IMR-90 (cell line): Measurements from ENCODE around the gene ZNF503. TPM values are rescaled to one million over a fixed set of nuclear protein-coding genes. Genes with fewer than 3 reads are reported as not detected.

Experiments used
- ATAC-seq: fragments of 200-7000 bp; cut with Tn5 transposase; 2 replicates; pipeline ENCODE4 v1.9.1; 2020; ENCODE audit warnings: low read depth, mild to moderate bottlenecking, moderate library complexity
- BruUV-seq: library from RNA; stranded (reverse); fragments of 400-500 nt; replicated peaks from 2 replicates; lab custom pipeline; 2021; lab: Mats Ljungman, UMichigan
- CTCF ChIA-PET: fragments of 300-600 bp; formaldehyde crosslinking; extraction: SDS; loops from one replicate; lab custom pipeline; 2021; ENCODE audit warnings: antibody characterized with exemption; lab: Yijun Ruan, JAX
- POLR2A ChIA-PET: fragments of 300-600 bp; sonication (Branson Sonifier 250); formaldehyde crosslinking; loops from one replicate; lab custom pipeline; 2022; ENCODE audit warnings: antibody characterized with exemption; ENCODE audit not compliant: unreplicated experiment; lab: Charles Lee
- DNase-seq: peaks from one replicate; pipeline ENCODE4 v3.0.0; 2013
- H2AFZ ChIP-seq: replicated peaks from 2 replicates; pipeline ENCODE3; 2013; ENCODE audit warnings: low read length, mild to moderate bottlenecking; ENCODE audit not compliant: poor library complexity
- H2AK5ac ChIP-seq: 2 replicates; pipeline ENCODE4 v1.6.1; 2013; ENCODE audit warnings: low read depth, low read length, inconsistent platforms
- H2AK9ac ChIP-seq: replicated peaks from 2 replicates; pipeline ENCODE3; 2013; ENCODE audit warnings: mild to moderate bottlenecking, low read depth, low read length, moderate library complexity; ENCODE audit not compliant: poor library complexity
- H2BK120ac ChIP-seq: 2 replicates; pipeline ENCODE4 v1.6.1; 2013; ENCODE audit warnings: low read depth, low read length, inconsistent platforms
- H2BK15ac ChIP-seq: 3 replicates; pipeline ENCODE4 v1.6.1; 2013; ENCODE audit warnings: low read depth, low read length, inconsistent platforms
- H2BK20ac ChIP-seq: 2 replicates; pipeline ENCODE4 v1.6.1; 2013; ENCODE audit warnings: low read depth, mild to moderate bottlenecking, inconsistent platforms, low read length, moderate library complexity
- H2BK5ac ChIP-seq: 2 replicates; pipeline ENCODE4 v1.6.1; 2013; ENCODE audit warnings: mild to moderate bottlenecking, low read depth, low read length, inconsistent platforms; ENCODE audit not compliant: poor library complexity, severe bottlenecking
- H3K14ac ChIP-seq: replicated peaks from 2 replicates; pipeline ENCODE4 v1.6.1; 2013; ENCODE audit warnings: low read depth, low read length, inconsistent platforms
- H3K18ac ChIP-seq: 2 replicates; pipeline ENCODE4 v1.6.1; 2013; ENCODE audit warnings: low read depth, low read length, control low read depth
- H3K23ac ChIP-seq: 2 replicates; pipeline ENCODE4 v1.6.1; 2013; ENCODE audit warnings: low read depth, low read length, inconsistent platforms
- H3K27ac ChIP-seq: 2 replicates; pipeline ENCODE4 v1.5.1; 2013; ENCODE audit warnings: mild to moderate bottlenecking, control low read depth, low read length; ENCODE audit not compliant: insufficient read depth
- H3K27me3 ChIP-seq: 2 replicates; pipeline ENCODE4 v1.6.1; 2013; ENCODE audit warnings: low read length; ENCODE audit not compliant: control insufficient read depth, insufficient read depth
- H3K36me3 ChIP-seq: 2 replicates; pipeline ENCODE4 v1.6.1; 2013; ENCODE audit warnings: low read length, mixed read lengths; ENCODE audit not compliant: control insufficient read depth, insufficient read depth
- H3K4ac ChIP-seq: 2 replicates; pipeline ENCODE4 v1.6.1; 2013; ENCODE audit warnings: low read depth, low read length, inconsistent platforms
- H3K4me1 ChIP-seq: 2 replicates; pipeline ENCODE4 v1.6.1; 2013; ENCODE audit warnings: low read length, mixed read lengths; ENCODE audit not compliant: control insufficient read depth, insufficient read depth
- H3K4me2 ChIP-seq: 2 replicates; pipeline ENCODE4 v1.6.1; 2013; ENCODE audit warnings: low read depth, mild to moderate bottlenecking, control low read depth, low read length, moderate library complexity
- H3K4me3 ChIP-seq: 2 replicates; pipeline ENCODE4 v1.5.1; 2013; ENCODE audit warnings: low read depth, mild to moderate bottlenecking, control low read depth, low read length, moderate library complexity; ENCODE audit not compliant: insufficient read depth
- H3K56ac ChIP-seq: 2 replicates; pipeline ENCODE4 v1.6.1; 2013; ENCODE audit warnings: low read length, inconsistent platforms; ENCODE audit not compliant: insufficient read depth; ENCODE audit errors: extremely low read depth
- H3K79me1 ChIP-seq, 2 experiments: 2 replicates each; pipeline ENCODE4 v1.6.1; 2013; ENCODE audit warnings: low read length in 2 of 2, inconsistent platforms in 1 of 2, low read depth in 1 of 2
- H3K9ac ChIP-seq: 2 replicates; pipeline ENCODE4 v1.6.1; 2013; ENCODE audit warnings: low read depth, low read length, control low read depth
- H3K9me1 ChIP-seq: 2 replicates; pipeline ENCODE4 v1.6.1; 2013; ENCODE audit warnings: low read length, inconsistent platforms; ENCODE audit not compliant: insufficient read depth
- H3K9me3 ChIP-seq: 2 replicates; pipeline ENCODE4 v1.6.1; 2013; ENCODE audit warnings: low read length; ENCODE audit not compliant: control insufficient read depth, insufficient read depth
- H4K20me1 ChIP-seq: 2 replicates; pipeline ENCODE4 v1.6.1; 2013; ENCODE audit warnings: low read length, inconsistent platforms; ENCODE audit not compliant: insufficient read depth
- H4K5ac ChIP-seq: 2 replicates; pipeline ENCODE4 v1.6.1; 2013; ENCODE audit warnings: mild to moderate bottlenecking, low read depth, low read length, control low read depth
- H4K8ac ChIP-seq, 2 experiments: 2 replicates each; pipeline ENCODE4 v1.6.1; 2013; ENCODE audit warnings: low read depth in 2 of 2, low read length in 2 of 2, control low read depth in 1 of 2, inconsistent platforms in 1 of 2
- H4K91ac ChIP-seq: 2 replicates; pipeline ENCODE4 v1.6.1; 2013; ENCODE audit warnings: low read depth, low read length, inconsistent platforms; ENCODE audit not compliant: insufficient read depth
- CEBPB ChIP-seq: IDR thresholded peaks from 2 replicates; pipeline ENCODE4 v1.6.1; 2012; ENCODE audit warnings: low read depth, low read length, improper control_type of control experiment
- FOS ChIP-seq: fragments of 150-350 bp; IDR thresholded peaks from 2 replicates; pipeline ENCODE4 v1.6.1; 2016; ENCODE audit warnings: low read depth, low read length
- MXI1 ChIP-seq: IDR thresholded peaks from 2 replicates; pipeline ENCODE4 v1.6.1; 2012; ENCODE audit warnings: low read depth, mild to moderate bottlenecking, low read length, moderate library complexity, borderline replicate concordance
- POLR2A ChIP-seq: IDR thresholded peaks from 2 replicates; pipeline ENCODE4 v1.6.1; 2012; ENCODE audit warnings: mild to moderate bottlenecking, low read depth, low read length
- RFX5 ChIP-seq: IDR thresholded peaks from 2 replicates; pipeline ENCODE4 v1.8.0; 2012; ENCODE audit warnings: low read depth, mild to moderate bottlenecking, low read length, moderate library complexity
- WGBS, 2 experiments: methylation state at CpG; one replicate each; pipeline versions ENCODE4 v1.1.5 to v1.1.7; 2013; ENCODE audit warnings: missing lambda C conversion rate in 2 of 2; ENCODE audit not compliant: insufficient read length in 1 of 2; ENCODE audit errors: extremely low coverage in 2 of 2; 5-methylcytosine and 5-hydroxymethylcytosine counted together
- dilution Hi-C: fragments of 300-500 bp; cut with HindIII; formaldehyde crosslinking; loops from one replicate; pipeline ENCODE4 v1.14.3; 2018; ENCODE audit warnings: low sequenced_read_pairs; ENCODE audit not compliant: unreplicated experiment
- in situ Hi-C: fragments of 300-500 bp; cut with MboI; formaldehyde crosslinking; loops from 3 replicates; pipeline ENCODE4 v1.14.3; 2019; ENCODE audit warnings: low sequenced_read_pairs, inconsistent platforms, mixed read lengths
- intact Hi-C: fragments of 100-400 bp; cut with micrococcal nuclease; formaldehyde crosslinking; loops from 2 replicates; pipeline ENCODE4 v1.10.0; 2022
- polyA plus RNA-seq, 3 experiments: library from polyadenylated mRNA; depleted of rRNA; stranded (reverse); fragments of >200 nt; gene quantifications; 2 replicates each; pipeline ENCODE4 v1.2.3, GENCODE V29; 2012; ENCODE audit warnings: low replicate concordance in 1 of 3
- total RNA-seq: library from RNA; depleted of rRNA; stranded (reverse); fragments of >200 nt; gene quantifications from 2 replicates; pipeline ENCODE4 v1.2.3, GENCODE V29; 2012
- TF ChIP-seq, protein P1 (sequence below): fragments of 150-350 bp; IDR thresholded peaks from 2 replicates; pipeline ENCODE4 v1.6.1; 2017; ENCODE audit warnings: mild to moderate bottlenecking, antibody characterized with exemption, low read length, low read depth
- TF ChIP-seq, protein P2 (sequence below): fragments of 150-350 bp; IDR thresholded peaks from 2 replicates; pipeline ENCODE4 v1.6.1; 2016; ENCODE audit warnings: low read depth, mild to moderate bottlenecking, low read length, moderate library complexity, borderline replicate concordance
- TF ChIP-seq, protein P3 (sequence below): conservative IDR thresholded peaks from 2 replicates; pipeline ENCODE4 v1.5.1; 2012; ENCODE audit warnings: mild to moderate bottlenecking, low read depth, low read length, improper control_type of control experiment

Gene ZNF503
- total and polyA plus RNA-seq, 2 of the 4 experiments (the other 2 are of a cell fraction): 0.36 to 5.8 TPM

DNA sequence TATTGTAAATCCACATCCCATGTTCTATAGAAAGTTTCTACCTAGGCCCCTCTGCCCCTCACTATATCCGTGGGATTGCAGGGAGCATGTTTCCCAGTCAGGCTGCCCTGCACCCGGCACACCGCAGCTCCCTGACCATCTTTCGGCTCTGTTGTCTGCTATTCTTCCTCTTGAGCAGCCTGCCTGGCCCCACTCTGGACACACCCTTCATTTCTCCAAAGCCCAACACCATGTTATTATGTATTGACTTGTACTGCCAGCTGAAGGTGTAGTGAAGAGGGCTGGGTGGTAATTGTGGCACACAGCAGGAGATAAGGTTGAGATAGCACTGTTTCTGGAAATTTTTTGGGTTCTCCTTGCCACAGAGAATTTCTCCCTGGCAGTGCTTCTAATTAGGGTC, 39.6 kb upstream of the ZNF503 start:
- ATAC-seq: no peak
- Histone ChIP-seq H2BK120ac (no peak overlapping the region), H3K27me3 (peaks cover 8% of the 10 kb centered on the region), H2AK5ac (no peak overlapping the region), H3K79me1 (no peaks in the 10 kb centered on the region), H4K91ac (no peak overlapping the region), H4K20me1 (no peaks in the 10 kb centered on the region), H4K5ac (no peak overlapping the region), H3K27ac (no peak overlapping the region), H3K18ac (no peak overlapping the region), H3K14ac (no peak overlapping the region), H3K36me3 (no peaks in the 10 kb centered on the region), H3K23ac (no peak overlapping the region), H2BK20ac (no peak overlapping the region), H3K4me2 (no peak overlapping the region), H3K4me3 (no peak overlapping the region), H2AK9ac (no peak overlapping the region), H3K4ac (no peak overlapping the region), H3K56ac (no peak overlapping the region), H3K9me1 (no peaks in the 10 kb centered on the region), H3K9me3 (peaks cover 8% of the 10 kb centered on the region), H3K4me1 (no peaks in the 10 kb centered on the region), H3K9ac (no peak overlapping the region), H4K8ac (no peak overlapping the region), H2BK15ac (no peak overlapping the region), H2BK5ac (no peak overlapping the region), H2AFZ (no peak overlapping the region)
- DNase-seq: no peak
- TF ChIP-seq, protein P1, sequence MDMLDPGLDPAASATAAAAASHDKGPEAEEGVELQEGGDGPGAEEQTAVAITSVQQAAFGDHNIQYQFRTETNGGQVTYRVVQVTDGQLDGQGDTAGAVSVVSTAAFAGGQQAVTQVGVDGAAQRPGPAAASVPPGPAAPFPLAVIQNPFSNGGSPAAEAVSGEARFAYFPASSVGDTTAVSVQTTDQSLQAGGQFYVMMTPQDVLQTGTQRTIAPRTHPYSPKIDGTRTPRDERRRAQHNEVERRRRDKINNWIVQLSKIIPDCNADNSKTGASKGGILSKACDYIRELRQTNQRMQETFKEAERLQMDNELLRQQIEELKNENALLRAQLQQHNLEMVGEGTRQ: no peak
- TF ChIP-seq MXI1 (no peak), FOS (no peak), POLR2A (no peak), CEBPB (no peak), RFX5 (no peak)
- TF ChIP-seq, protein P2, sequence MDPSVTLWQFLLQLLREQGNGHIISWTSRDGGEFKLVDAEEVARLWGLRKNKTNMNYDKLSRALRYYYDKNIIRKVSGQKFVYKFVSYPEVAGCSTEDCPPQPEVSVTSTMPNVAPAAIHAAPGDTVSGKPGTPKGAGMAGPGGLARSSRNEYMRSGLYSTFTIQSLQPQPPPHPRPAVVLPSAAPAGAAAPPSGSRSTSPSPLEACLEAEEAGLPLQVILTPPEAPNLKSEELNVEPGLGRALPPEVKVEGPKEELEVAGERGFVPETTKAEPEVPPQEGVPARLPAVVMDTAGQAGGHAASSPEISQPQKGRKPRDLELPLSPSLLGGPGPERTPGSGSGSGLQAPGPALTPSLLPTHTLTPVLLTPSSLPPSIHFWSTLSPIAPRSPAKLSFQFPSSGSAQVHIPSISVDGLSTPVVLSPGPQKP: no peak
- TF ChIP-seq, protein P3, sequence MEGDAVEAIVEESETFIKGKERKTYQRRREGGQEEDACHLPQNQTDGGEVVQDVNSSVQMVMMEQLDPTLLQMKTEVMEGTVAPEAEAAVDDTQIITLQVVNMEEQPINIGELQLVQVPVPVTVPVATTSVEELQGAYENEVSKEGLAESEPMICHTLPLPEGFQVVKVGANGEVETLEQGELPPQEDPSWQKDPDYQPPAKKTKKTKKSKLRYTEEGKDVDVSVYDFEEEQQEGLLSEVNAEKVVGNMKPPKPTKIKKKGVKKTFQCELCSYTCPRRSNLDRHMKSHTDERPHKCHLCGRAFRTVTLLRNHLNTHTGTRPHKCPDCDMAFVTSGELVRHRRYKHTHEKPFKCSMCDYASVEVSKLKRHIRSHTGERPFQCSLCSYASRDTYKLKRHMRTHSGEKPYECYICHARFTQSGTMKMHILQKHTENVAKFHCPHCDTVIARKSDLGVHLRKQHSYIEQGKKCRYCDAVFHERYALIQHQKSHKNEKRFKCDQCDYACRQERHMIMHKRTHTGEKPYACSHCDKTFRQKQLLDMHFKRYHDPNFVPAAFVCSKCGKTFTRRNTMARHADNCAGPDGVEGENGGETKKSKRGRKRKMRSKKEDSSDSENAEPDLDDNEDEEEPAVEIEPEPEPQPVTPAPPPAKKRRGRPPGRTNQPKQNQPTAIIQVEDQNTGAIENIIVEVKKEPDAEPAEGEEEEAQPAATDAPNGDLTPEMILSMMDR: no peak
- dilution Hi-C loops: no loop called here
- 60% methylated on average over 1 of the region's 4 CpGs; no CpG with 5 or more reads in 1 of the 2 experiments for WGBS, 2 experiments
- in situ Hi-C loops: no loop called here
- intact Hi-C loops: no loop called here
- no TSS peak for BruUV-seq
- POLR2A ChIA-PET: no interaction called here
- CTCF ChIA-PET: no interaction called here
